Embryonic facial prominence (tissue), 1 donor: Measurements from ENCODE around the gene FLNC.

Source experiments
- DNase-seq: peaks from one replicate; pipeline ENCODE4 v3.0.0-alpha.2; 2016; ENCODE audit errors: extremely low spot score

The FLNC gene

DNA sequence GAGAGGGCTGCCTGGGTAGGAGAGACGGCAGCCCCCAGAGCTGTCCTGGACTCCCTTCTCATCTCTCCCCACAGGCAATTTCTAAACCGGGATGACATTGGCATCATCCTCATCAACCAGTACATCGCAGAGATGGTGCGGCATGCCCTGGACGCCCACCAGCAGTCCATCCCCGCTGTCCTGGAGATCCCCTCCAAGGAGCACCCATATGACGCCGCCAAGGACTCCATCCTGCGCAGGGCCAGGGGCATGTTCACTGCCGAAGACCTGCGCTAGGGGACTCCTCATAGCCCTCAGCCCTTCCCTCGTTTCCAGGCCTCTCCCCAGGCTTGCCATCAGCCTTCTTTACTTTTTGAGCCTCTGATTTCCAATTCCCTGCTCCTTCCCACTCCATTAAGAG is 35.1 kb downstream of the FLNC start:
- DNase-seq = no peak

DNA sequence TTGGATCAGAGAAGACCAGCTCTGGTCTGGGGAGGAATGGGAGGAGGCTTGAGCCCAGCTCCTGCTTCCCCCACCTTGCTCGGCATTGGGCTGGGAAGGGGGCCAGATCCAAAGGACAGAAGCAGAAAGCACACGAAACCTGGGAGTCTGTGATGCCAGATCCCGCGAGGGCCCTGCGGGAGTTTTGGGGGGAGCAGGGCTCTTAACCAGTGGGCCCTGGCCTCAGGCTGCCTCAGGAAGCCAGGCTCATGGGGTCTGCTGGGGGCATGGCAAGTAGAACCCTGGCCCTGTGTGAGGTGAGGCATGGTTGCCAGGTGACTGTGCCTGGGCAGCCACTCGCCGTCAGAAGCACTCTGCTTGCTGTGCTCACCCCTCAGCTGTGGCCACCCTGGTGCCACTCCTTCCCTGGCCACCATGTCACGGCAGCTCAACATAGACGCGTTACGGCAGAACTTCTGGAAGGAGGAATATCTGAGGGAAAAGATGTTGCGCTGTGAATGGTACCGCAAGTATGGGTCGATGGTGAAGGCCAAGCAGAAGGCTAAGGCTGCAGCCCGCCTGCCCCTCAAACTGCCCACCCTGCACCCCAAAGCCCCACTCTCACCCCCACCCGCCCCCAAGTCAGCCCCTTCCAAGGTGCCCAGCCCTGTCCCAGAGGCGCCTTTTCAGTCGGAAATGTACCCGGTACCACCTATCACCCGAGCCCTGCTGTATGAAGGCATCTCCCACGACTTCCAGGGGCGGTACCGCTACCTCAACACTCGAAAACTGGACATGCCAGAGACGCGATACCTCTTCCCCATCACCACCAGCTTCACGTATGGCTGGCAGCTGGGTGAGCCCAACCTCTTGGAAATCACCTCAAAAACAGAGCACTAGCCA is 36.0 kb downstream of the FLNC start:
- no peak for DNase-seq

DNA sequence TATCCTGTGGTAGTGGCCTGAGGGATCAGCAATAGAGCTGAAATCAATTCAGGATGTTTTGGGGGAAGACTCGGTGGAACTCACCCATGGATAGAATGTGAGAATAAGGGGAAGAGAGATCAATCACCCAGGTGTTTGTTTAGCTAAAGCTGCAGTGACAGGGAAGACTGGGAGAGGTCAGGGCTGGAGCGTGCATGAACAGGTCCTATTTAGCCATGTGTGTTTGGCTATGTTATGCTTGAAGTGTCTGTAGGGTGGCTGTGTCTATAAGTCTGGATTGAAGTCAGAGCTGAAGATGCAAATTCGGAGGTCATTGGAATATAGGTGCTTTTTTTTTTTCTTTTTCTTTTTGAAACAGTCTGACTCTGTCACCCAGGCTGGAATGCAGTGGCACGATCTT is 37.0 kb downstream of the FLNC start:
- DNase-seq = no peak

DNA sequence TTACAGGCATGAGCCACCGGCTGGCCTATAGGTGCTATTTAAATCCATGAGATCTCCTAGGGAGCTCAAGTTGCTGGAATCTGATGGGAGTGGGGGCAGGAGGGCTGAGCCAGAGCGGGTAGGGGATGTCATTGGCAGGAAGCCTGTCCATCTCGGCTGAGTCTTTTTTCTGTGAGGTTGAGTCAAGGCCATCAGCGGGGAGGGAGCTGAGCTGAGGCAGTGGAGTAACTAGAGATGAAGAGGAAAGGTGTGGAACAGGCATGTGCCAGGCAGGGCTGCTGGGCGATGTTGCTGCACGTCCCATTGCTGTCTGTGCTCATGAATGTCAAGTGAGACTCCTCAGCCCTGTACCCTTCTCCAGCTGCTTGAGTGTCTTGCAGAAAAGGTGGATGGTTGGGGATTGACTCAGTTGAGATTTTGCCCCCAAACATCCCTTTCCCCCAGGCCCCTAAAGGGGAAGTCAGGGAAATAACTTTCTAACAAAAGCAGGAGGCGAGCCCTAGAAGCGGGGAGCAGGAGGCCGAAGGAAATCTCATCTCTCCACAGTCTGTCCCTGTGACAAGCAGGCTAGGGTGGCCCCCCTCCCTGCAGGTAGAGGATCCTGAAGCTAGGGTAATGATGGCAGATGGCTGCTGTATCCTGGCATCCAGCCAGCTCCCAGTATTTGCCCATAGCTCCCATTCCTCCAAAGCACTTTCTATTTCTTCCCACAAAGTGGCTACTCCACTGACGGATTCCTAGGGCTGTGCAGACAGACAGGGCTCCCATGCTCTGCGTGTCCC is 37.8 kb downstream of the FLNC start:
- DNase-seq = no peak

DNA sequence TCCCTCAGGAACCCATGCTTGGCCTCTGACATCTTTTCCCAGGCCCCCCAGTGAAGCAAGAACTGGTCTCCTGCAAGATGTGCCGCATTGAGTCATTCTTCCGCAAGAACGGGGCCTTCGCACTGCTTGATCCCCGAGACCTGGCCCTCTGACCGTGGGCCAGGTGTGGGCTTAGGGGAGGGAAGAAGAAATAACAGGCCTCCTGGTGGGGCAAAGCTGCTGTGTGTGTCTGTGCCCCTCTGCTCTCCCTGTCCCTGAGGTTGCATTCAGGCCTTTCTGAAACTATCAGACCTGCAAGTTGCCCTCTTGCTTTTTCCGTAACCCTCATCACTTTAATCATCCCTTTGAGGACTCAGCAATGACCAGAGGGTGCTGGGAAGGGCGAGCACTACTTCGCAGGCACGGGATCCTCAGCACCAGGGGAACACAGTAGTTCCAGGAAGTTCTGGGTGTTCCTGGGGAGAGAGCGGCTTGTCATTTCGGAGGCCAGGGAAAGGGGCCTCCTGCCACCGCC is 38.5 kb downstream of the FLNC start:
- no peak for DNase-seq

DNA sequence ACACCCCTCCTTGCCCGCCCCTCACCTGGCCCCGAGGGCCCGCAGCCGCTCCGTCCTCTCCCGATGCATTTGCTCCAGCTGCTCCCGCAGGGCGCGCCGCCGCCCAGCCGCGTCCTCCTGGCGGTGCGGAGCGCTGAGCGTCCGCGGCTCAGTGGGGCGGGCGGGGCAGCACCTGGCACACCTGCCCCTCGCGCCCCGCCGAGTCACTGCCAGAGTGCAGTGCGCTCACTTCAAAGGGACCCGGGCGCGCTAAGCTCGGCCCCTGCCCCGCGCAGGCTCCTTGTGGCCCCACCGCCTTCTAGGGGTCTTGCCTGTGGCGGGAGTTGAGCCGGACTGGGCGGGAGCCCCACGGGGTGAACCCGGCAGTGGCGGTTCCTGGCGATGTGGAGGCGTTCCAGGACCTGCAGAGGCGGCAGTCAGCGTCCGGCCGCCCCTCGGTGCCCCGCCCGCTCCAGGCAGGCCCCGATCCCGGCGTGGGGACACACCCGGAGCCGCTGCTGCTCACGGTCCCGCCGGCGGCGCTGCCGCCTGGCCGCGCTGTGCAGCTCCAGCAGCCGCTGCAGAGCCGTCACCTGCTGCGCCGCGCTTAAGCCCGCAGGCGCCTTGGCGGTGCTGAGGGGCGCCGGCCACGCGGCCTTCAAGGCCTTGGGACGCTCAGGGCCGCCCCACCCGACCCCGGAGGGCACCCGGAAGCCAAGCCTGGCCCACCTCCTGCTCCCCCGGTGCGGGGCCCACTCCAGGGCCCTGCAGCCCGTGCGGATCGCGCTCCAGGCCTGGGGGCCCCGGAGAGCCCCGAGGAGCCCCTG is 39.1 kb downstream of the FLNC start:
- no peak for DNase-seq

DNA sequence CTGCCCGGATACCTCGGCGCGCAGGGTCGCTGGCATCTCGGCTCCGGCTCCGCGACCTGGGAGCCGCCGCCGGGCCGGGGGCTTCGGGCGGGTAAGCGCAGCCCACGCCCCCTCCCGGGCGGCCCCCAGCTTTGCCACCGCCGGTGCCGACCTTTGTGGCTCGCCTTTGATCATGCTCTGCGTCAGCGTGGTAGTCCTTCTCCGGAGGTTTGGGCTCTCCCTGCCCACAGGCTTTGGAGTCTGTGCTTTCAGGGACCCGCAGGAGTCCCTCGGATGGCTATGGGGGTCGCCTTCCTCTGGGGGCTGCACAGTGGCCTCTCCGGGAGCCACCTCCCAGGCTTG is 39.7 kb downstream of the FLNC start:
- no peak for DNase-seq

DNA sequence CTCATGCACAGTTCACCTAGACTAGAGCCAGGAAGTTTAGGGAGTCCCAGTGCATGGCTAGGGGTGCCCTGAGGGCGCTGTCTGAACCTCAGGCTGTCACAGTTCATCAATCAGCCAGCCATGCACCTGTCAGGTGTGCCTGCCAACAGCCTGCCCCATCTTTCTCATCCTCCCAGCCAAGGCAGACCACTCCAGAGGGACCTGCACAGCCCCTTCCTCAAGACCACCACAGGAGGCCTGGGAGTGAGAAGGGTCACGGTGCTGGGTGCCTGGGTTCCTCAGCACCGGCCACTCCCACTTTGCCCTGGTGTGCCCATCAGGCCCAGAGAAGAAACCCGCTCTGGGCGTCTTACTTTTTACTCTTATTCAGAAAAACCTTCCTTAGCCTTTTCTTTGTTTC is 40.8 kb downstream of the FLNC start:
- no peak for DNase-seq

DNA sequence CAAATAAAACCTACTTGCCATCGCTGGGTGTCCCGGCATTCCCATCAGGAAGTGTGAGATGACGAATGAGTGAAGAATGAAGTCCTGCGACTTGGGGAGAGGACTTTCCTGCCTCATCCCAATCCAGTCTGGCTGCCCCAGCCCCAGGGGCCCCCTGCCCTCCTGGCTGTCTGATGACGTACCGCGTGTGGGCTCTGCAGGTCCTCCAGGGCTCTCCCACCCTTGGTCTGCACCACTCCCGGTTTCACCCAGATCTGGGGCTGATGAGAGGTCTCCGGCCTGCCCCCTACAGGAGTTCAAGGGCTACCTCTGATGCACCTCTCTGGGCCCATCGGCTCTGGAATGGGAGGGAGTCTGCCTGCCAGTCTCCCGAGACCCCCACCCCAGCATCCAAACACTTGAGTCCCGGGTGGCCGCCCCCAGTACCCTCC is 42.2 kb downstream of the FLNC start:
- no peak for DNase-seq

DNA sequence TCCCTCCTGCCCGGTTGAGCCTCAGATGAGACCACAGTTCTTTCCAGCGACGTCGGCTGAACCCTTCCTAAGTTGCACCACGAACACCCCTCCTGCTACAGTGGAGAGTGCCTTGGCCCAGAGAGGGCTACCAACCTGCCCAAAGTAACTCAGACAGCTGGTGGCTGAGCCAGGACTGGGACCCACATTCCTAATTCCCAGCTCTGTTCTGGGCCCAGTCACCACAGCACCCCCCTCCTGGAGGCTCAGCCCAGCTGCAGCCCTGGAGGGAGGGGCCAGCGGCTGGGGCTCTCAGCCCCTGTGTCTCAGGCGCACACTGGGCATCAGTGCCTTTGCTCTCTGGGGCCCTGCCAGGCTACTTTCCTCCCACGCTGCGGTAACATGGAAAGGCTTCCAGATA is 43.0 kb downstream of the FLNC start:
- DNase-seq = no peak

DNA sequence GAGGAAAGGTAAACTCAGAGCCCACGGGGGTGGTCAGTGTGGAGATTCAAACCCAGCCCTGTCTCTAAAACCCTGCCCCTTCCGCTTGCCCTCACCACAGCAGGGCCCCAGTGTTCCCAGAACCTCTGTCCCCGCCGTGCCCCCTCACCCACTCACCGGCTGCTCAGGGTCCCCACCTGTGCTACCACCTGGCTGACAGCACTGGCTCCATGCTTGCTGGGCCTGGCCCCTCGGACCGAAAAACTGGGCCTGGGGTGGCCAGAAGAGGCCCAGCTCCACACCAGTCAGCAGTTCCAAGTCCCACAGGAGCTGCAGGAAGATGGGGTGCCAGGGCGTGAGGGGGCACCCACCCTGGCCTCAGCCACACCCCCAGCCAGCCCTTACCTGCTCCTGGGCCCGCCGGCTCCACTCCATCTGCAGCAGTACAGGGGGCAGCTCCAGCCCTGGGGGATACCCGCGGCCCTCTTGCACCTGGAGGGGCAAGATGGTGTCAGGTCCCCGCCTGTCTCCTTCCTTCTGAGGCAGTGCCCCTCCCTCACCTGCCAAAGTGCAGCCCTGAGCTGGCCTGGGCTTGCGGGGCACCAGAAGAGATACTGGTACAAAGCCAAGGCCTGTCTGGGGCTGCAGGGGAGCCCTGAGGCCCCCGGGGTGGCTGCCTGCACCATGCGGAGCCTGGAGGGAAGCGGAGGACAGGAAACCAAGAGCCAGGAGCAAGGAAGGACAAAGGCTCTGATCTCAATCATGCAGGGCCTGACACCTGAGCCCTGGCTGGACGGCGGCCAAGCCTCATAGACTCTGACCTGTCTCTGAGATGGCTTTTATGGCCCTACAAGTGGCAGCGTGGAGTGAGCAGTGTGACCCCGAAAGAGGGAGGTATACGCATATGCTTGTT is 44.2 kb downstream of the FLNC start:
- DNase-seq = no peak

DNA sequence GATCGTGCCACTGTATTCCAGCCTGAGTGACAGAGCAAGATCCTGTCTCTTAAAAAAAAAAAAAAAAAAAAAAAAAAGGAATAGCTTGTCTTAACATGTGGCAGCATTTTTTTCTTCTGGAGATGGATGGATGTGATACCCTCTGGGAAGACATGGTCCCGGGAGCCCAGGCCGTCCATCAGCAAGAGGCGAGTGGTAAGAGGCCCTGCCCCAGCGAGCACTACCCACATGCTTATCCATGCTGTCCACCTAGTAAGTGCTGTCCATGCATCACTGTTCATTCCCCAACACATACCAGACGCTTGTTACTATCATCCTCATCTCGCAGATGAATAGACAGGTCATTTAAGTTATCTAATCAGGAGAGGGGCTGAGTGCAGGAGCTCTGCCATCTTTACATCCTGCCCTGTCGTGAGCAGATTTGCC is 45.3 kb downstream of the FLNC start:
- DNase-seq = no peak

DNA sequence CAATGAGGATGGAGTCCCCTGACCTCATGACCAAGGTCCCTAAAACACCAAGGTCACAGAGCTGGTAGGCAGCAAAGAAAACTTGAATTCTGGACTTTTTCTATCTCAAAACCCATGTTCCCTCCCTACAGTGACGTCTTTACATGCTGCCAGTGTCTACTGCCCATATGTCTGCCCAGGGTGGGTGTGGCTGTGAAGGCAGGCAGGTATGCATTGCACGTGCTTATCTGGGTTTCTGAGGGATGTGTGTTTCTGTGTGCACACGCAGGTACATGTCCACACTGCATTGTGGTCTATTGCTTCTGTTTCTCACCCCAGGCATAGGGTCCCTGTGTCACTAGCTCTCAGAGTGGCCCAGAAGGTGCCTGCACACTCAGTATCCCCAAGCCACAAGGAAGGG is 45.9 kb downstream of the FLNC start:
- no peak for DNase-seq

DNA sequence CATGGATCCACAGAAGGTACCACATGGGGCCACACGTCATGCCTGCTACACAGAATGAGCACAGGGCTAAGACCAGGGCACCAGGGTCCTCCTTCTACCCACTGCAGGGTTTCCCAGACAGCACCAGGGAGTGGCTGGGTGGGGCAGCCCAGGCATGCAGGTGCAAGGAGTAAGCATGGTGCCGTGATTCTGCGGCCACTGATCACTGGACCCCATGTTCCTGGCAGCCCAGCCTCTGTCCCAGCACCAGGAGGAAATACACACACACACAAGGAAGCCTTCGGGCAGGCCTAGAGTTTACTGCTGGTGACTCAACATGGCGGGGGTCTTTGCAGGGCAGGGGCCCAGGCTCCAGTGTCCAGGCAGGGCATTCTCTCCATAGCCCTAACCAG is 46.4 kb downstream of the FLNC start:
- no peak for DNase-seq

DNA sequence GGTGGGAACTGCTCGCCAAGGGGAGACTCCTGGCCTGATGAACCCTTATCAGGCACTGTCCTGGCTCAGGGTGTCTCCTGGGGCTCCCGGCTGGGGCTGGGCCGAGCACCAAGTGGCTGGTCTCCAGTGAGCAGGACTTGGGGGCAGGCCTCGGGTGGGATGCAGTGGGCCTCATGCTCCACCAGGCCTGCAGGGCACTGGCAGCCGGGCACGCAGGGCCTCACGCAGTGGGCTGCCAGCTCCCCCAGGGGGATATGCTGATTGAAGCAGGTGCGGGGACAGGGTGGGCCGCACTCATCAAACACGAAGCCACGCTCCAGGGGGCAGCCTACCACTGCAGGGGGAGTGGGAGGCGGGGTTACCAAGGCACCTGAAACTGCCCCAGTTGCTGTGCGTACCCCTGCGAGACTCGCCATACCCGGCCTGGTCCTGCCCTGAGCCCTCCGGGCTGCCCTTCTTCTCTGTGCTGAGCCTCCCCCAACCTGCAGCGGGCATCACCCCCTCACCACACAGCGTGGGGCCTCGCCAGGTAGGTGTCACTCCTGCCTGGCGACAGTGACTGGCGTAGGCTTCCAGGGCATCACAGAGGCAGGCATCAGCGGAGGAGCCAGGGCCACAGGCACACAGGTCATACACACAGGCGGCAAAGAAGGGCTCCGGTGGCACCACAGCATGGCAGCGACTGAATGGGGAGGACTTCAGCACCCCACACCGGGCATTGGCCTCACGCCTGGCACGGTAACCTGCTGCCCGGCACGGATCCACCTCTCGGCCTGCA is 47.0 kb downstream of the FLNC start:
- no peak for DNase-seq

DNA sequence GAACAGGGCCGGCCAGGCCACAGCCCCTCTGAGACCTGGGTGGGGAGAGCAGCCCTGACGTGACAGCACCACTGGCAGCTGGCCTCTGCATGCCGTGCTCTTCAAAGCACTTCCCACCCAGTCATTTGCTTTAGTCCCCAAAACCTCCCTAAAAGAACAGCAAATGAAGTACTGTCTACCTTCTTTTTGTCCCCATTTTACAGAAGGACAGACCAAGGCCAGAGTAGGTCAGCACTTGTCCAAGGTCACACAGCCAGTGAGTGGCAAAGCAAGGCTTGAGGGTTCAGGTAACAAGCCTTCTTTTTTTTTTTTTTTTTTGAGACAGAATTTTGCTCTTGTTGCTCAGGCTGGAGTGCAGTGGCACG is 47.5 kb downstream of the FLNC start:
- no peak for DNase-seq

DNA sequence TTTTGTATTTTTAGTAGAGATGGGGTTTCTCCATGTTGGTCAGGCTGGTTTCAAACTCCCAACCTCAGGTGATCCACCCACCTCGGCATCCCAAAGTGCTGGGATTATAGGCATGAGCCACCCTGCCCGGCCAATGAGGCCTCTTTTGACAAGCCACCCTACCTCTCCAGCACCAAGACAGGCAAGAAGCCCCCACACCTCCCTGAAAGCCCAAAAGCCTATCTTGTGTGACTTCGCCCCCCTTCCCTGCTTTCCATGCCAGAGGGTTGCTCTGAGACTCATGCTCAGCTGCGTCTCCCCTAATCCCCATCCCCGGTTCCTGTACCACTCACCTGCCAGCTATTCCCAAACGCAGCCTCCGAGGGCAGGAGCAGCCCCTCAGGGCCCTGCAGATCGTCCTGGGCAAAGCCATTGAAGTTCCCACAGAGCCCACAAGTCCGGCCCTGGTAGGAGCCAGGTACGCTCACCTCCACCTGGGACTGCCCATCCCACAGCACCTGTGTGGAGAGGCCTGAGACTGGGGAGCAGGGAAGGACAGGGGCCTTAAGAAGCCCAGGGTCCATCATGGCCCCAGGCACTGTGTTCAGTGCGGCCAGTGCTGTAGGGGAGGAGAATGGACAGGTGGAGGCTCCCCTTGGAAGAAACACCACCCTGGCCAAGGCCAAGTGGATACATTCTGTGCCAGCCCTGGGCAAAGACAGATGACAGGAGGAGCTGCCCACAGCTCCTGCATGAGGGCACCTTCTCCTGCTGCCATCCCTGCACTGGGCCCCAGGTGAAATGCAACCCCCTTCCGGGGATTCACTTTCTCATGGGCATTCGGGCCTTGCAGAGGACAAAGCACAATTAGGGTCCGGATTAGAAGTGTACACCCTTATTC is 48.3 kb downstream of the FLNC start:
- DNase-seq = no peak

DNA sequence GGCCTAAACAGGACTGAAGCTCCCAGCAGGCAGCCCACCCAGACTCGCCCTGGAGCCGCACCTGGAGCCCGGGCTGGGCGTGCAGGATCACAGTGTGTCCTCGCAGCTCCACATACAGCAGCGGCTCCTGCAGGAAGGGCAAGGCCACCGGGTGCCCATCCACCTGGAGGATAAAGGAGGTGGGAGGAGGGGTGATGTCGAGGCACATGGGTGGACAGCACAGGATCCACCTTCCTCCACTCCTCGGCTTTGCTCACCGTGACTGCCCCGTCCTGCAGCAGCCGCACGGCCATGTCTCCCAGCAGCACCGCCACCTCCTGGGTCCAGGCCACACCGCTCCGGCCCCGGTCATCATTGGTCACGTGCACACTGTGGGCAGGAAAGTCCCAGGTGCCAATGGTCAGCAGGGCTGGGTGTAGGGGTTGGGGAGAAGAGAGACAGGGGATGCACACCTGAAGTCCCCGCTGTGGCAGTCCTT is 49.3 kb downstream of the FLNC start:
- no peak for DNase-seq
